Ascending aorta (tissue), 2 donors: ENCODE measurements around the gene RAB17. TPM values are rescaled to one million over a fixed set of nuclear protein-coding genes. Genes with fewer than 3 reads are reported as not detected.

Experiments
- DNase-seq, 2 donors: peaks; one replicate each; pipeline ENCODE4 v3.0.0-alpha.2; 2019; ENCODE audit warnings: low spot score in 2 of 2
- H3K27ac ChIP-seq, 2 donors: fragments of 200-600 bp; sonication (generic); one replicate each; pipeline ENCODE4 v1.5.1; 2016 to 2017; ENCODE audit warnings: mild to moderate bottlenecking in 1 of 2
- H3K27me3 ChIP-seq: fragments of 200-600 bp; sonication (generic); one replicate; pipeline ENCODE4 v1.5.1; 2017
- H3K36me3 ChIP-seq, 2 donors: fragments of 200-600 bp; sonication (generic); one replicate each; pipeline ENCODE4 v1.5.1; 2016
- H3K4me1 ChIP-seq, 2 donors: fragments of 200-600 bp; sonication (generic); one replicate each; pipeline ENCODE4 v1.5.1; 2016 to 2017; ENCODE audit warnings: mild to moderate bottlenecking in 1 of 2
- H3K4me3 ChIP-seq, 2 donors: fragments of 200-600 bp; sonication (generic); one replicate each; pipeline ENCODE4 v1.5.1; 2016 to 2017; ENCODE audit warnings: mild to moderate bottlenecking in 1 of 2
- H3K9me3 ChIP-seq, 2 donors: fragments of 200-600 bp; sonication (generic); one replicate each; pipeline ENCODE4 v1.5.1; 2016
- intact Hi-C: fragments of 100-400 bp; cut with DNase I; formaldehyde crosslinking; loops from one replicate; pipeline ENCODE4 v1.15.1; 2023
- total RNA-seq: library from RNA; depleted of rRNA; stranded (reverse); fragments of >200 nt; gene quantifications from one replicate; pipeline ENCODE4 v1.1.0, GENCODE V29; 2016
- TF ChIP-seq, protein P1 (sequence below), 3 experiments: fragments of 200-600 bp in 2 of 3; fragments of 450-650 bp in 1 of 3; sonication (generic) in 2 of 3; IDR thresholded peaks; one replicate each; pipeline ENCODE4 v1.5.1; 2016 to 2019; ENCODE audit warnings: antibody characterized with exemption in 3 of 3, mild to moderate bottlenecking in 1 of 3, moderate library complexity in 1 of 3

Gene RAB17
- total RNA-seq, 1 donor from 2014 or later, result 0.32 TPM

DNA sequence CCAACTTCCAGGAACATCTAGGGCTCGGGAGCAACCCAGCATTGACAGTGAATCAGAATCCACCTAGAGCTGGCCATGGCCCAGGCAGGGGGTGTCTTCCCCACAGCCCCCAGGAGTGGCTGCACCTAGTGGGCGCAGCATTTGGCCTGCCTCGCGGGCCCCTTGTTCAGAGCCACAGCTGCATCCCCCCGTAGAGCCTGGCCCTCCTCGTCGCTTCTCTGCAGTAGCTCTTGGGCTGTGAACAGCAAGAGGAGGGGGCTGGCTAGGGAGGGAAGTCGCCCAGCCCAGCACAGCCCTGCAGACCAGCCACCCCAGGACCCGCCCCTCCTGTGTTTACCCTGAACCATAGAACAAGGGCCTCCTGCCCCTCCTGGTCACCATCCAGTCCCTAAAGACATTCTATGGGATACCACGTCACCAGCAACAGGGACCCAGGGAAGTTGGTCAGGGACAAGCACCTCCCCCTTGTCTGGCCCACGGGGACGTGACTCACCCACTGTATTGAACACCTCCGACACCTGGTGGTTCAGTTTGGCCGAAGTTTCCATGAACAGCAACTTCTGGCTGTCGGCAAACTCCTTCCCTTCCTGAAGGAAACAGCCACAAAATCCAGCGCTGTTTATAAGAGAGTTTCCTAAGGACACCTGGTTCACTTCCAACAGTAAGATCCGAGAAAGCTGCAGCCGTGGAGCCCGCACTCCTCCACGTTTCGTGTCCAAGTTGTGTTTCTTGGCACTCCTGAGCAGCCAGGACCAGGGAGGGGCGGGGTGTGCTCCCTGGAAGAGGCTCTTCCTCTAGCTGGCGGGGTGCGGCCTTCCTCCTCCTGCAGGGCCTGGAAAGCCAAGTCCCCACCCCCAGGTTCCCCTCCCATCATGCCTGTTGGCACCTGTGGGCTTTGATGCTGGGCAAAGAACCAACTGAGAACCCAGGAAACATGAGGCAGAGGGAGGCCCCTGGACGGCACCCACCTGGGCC is 15.4 kb downstream of the RAB17 start:
- Histone ChIP-seq H3K27ac (no peak overlapping the region), H3K4me1 (peaks cover 0 to 5% of the 10 kb centered on the region in 2 donors), H3K4me3 (no peak overlapping the region), H3K27me3 (no peaks in the 10 kb centered on the region), H3K36me3 (no peaks in the 10 kb centered on the region), H3K9me3 (no peaks in the 10 kb centered on the region)
- intact Hi-C loops, result loop anchor here (5.0 kb wide), 2 partner anchors 403 to 483 kb away; no protein-coding TSS in a partner anchor
- no peak for DNase-seq
- TF ChIP-seq, protein P1, sequence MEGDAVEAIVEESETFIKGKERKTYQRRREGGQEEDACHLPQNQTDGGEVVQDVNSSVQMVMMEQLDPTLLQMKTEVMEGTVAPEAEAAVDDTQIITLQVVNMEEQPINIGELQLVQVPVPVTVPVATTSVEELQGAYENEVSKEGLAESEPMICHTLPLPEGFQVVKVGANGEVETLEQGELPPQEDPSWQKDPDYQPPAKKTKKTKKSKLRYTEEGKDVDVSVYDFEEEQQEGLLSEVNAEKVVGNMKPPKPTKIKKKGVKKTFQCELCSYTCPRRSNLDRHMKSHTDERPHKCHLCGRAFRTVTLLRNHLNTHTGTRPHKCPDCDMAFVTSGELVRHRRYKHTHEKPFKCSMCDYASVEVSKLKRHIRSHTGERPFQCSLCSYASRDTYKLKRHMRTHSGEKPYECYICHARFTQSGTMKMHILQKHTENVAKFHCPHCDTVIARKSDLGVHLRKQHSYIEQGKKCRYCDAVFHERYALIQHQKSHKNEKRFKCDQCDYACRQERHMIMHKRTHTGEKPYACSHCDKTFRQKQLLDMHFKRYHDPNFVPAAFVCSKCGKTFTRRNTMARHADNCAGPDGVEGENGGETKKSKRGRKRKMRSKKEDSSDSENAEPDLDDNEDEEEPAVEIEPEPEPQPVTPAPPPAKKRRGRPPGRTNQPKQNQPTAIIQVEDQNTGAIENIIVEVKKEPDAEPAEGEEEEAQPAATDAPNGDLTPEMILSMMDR (IDR thresholded peaks at IDR 0.05), result no peak

DNA sequence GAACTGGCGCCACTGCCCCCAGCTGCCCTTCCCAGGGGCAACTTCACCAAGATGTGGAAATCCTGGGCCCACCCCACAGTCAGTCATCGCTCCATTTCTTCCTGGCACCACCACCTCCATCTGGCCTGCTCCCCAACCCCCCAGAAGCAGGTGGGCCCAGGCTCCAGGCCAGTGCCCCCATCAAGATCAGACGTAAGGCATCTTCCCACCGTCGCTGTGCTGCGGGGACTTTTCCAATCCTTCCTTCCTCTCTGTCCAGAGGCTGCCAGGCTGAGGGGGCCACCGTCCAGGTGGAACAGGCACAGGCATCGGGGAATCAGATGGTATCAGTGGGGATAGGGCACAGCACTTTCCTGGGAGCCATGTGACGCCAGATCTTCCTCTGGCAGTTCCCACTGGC is 16.1 kb downstream of the RAB17 start:
- no peaks in the 10 kb centered on the region for H3K36me3 ChIP-seq
- no peak for DNase-seq
- TF ChIP-seq, protein P1 (IDR thresholded peaks at IDR 0.05), result no peak

DNA sequence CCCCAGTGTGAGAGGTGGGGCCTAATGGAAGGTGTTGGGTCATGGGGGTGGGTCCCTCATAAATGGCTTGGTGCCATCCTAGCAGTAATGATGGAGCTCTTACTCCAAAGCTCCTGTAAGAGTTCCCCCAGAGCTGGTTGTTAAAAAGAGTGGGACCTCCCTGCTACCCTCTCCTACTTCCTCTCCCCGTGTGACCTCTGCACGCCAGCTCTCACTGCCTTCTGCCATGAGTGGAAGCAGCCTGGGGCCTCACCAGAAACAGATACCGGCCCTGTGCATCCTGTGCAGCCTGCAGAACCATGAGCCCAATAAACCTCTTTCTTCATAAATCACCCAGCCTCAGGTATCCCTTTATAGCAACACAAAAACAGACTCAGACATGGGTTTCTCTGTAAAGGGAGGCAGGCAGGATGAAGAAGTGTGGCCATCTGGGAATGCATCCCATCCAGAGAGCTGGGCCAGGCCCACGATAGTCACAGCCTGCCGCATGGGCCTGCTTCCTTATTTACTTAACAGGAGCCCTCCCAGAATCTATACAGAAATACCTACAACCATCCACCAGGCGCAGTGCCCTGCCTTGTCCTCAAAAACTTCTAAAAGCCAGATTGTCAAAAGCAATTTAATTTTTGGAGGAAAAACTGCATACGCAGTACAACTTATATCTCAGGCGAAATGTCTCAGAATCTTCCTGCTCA is 16.7 kb downstream of the RAB17 start:
- no peak for DNase-seq
- no peak overlapping the region for H3K27ac ChIP-seq
- H3K4me1 ChIP-seq, result peaks cover 0 to 5% of the 10 kb centered on the region in 2 donors
- no peaks in the 10 kb centered on the region for H3K36me3 ChIP-seq
- intact Hi-C loops, result loop anchor here (2.0 to 5.0 kb wide), 3 partner anchors 161 to 482 kb away; no protein-coding TSS in a partner anchor
- H3K27me3 ChIP-seq, result no peaks in the 10 kb centered on the region
- no peaks in the 10 kb centered on the region for H3K9me3 ChIP-seq
- no peak overlapping the region for H3K4me3 ChIP-seq
- TF ChIP-seq, protein P1 (IDR thresholded peaks at IDR 0.05), result no peak

More for the DNA sequence above, 16.1 kb downstream of the RAB17 start:
- intact Hi-C loops, result loop anchor here (5.0 kb wide), 2 partner anchors 402 to 482 kb away; no protein-coding TSS in a partner anchor
- Histone ChIP-seq H3K4me1 (peaks cover 0 to 5% of the 10 kb centered on the region in 2 donors), H3K4me3 (no peak overlapping the region), H3K27ac (no peak overlapping the region), H3K9me3 (no peaks in the 10 kb centered on the region), H3K27me3 (no peaks in the 10 kb centered on the region)

DNA sequence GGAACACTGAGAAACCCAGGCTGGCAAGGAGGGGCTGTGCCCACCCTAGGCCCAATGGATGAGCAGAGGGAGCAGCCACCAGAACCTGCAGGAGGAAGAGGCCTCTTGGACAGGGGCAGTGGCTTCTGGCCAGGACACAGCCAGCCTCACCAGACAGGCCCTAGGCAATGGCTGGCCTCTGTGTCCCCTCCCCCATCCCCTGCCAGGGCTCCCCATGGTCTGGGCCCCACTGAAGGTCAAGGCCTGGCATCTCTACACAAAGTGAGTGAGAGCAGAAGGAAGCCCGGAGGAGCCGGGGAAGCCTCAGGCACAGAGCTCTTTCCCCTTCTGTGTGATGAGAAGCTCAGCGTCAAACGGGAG is 17.8 kb downstream of the RAB17 start:
- Histone ChIP-seq H3K27me3 (no peaks in the 10 kb centered on the region), H3K9me3 (no peaks in the 10 kb centered on the region), H3K4me3 (no peak overlapping the region), H3K27ac (no peak overlapping the region), H3K4me1 (peaks cover 0 to 5% of the 10 kb centered on the region in 2 donors), H3K36me3 (no peaks in the 10 kb centered on the region)
- DNase-seq, result no peak
- intact Hi-C loops, result loop anchor here (1.0 to 5.0 kb wide), 6 partner anchors 60 to 480 kb away; no protein-coding TSS in a partner anchor
- TF ChIP-seq, protein P1 (IDR thresholded peaks at IDR 0.05), result no peak

DNA sequence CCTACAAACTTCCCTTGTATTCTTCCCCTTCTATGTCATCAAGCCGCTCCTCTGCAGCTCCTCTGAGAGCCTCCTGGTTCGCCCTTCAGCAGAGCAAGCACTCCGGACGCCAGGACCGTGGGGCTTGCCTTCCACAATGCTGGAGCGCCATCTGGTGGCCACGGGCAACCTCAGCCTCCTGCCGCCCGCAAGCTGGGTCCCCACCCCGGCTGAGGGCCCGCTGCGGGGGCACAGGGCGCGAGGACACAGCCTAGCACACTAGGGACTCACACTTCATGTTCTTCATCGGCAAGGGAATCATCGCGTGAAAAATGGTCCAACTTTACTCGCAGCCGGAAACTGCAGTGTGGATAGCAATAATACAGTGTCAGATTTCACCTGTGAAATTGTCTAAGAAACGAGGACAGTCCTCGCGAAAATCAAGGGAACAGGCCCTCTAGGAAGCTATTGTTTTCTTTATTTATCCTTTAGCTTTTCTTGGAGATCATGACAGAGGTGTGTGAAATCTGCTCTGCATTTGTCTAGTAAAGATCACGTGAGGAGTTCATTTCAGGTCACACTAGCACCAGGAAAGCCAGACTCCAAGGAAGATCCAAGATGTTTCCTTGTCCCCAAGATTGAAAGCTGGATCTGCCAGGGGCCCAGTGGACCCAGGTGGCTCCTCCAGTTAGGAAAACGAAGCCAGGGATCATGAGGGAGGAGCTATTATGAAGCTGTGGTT is 18.4 kb downstream of the RAB17 start:
- no peaks in the 10 kb centered on the region for H3K36me3 ChIP-seq
- H3K4me3 ChIP-seq, result no peak overlapping the region
- no peak overlapping the region for H3K27ac ChIP-seq
- DNase-seq, result peak in 1 of 2 donors; percentile 93
- intact Hi-C loops, result loop anchor here (1.0 to 5.0 kb wide), 6 partner anchors 60 to 480 kb away; no protein-coding TSS in a partner anchor
- no peaks in the 10 kb centered on the region for H3K27me3 ChIP-seq
- peaks cover 0 to 5% of the 10 kb centered on the region in 2 donors for H3K4me1 ChIP-seq
- TF ChIP-seq, protein P1 (IDR thresholded peaks at IDR 0.05), result peak; percentile 97 to 99 (median 98)
- no peaks in the 10 kb centered on the region for H3K9me3 ChIP-seq
